WTC11 (cell line): ENCODE measurements around the gene ZKSCAN7. TPM values are rescaled to one million over a fixed set of nuclear protein-coding genes. Genes with fewer than 3 reads are reported as not detected.
"Not testable (repeated sequence)": the region's sequence is repeated elsewhere in the genome, so short reads cannot be mapped to it uniquely, and the experiment has no call there.

Source experiments
- ATAC-seq: fragments of 200-7000 bp; cut with Tn5 transposase; 2 replicates; pipeline ENCODE4 v1.10.0; 2021; ENCODE audit warnings: mild to moderate bottlenecking, moderate library complexity
- CTCF ChIA-PET: fragments of 300-600 bp; sonication (Branson Sonifier 250); formaldehyde crosslinking; loops from one replicate; lab custom pipeline; 2021; ENCODE audit warnings: antibody characterized with exemption; lab: Charles Lee
- POLR2A ChIA-PET: fragments of 350-600 bp; sonication (Branson Sonifier 250); formaldehyde crosslinking; loops from one replicate; lab custom pipeline; 2021; ENCODE audit warnings: antibody characterized with exemption; lab: Charles Lee
- DNase-seq: peaks from one replicate; pipeline ENCODE4 v3.0.0; 2021; ENCODE audit warnings: low spot score
- H3K27ac Mint-ChIP-seq: 2 replicates; pipeline ENCODE4 v1.8.0; 2021; ENCODE audit warnings: mixed read lengths
- H3K27me3 Mint-ChIP-seq: 2 replicates; pipeline ENCODE4 v1.8.0; 2021; ENCODE audit warnings: low read depth, mild to moderate bottlenecking, moderate library complexity, mixed read lengths
- H3K36me3 Mint-ChIP-seq: 2 replicates; pipeline ENCODE4 v1.8.0; 2021; ENCODE audit warnings: mixed read lengths
- H3K4me1 Mint-ChIP-seq: 2 replicates; pipeline ENCODE4 v1.8.0; 2022; ENCODE audit warnings: mixed read lengths
- H3K4me3 Mint-ChIP-seq: 2 replicates; pipeline ENCODE4 v1.8.0; 2021; ENCODE audit warnings: mild to moderate bottlenecking, moderate library complexity, mixed read lengths
- H3K9me3 Mint-ChIP-seq: 2 replicates; pipeline ENCODE4 v1.8.0; 2021; ENCODE audit warnings: mixed read lengths
- ARID4B ChIP-seq: sonication (generic); formaldehyde crosslinking; IDR thresholded peaks from 2 replicates; pipeline ENCODE4 v1.8.0; 2023; ENCODE audit warnings: missing genetic modification reagents, mild to moderate bottlenecking, borderline replicate concordance
- JAZF1 ChIP-seq: fragments of 250-450 bp; sonication (Bioruptor Pico); IDR thresholded peaks from 2 replicates; pipeline ENCODE4 v1.9.0; 2021; ENCODE audit warnings: moderate library complexity, mild to moderate bottlenecking, inconsistent platforms
- MXD4 ChIP-seq: fragments of 250-450 bp; sonication (Bioruptor Pico); IDR thresholded peaks from 2 replicates; pipeline ENCODE4 v1.8.0; 2021; ENCODE audit warnings: mild to moderate bottlenecking, moderate library complexity, borderline replicate concordance
- NFE2L1 ChIP-seq: sonication (generic); formaldehyde crosslinking; IDR thresholded peaks from 2 replicates; pipeline ENCODE4 v1.8.1; 2023; ENCODE audit warnings: missing genetic modification reagents
- SP1 ChIP-seq: sonication (generic); formaldehyde crosslinking; conservative IDR thresholded peaks from 2 replicates; pipeline ENCODE4 v1.8.1; 2022; ENCODE audit warnings: missing genetic modification reagents
- total RNA-seq: library from RNA; stranded (reverse); gene quantifications from 3 replicates; pipeline ENCODE4 v1.2.3, GENCODE V29; 2021
- TF ChIP-seq, protein P1 (sequence below): fragments of 250-450 bp; sonication (Bioruptor Pico); IDR thresholded peaks from 2 replicates; pipeline ENCODE4 v1.9.0; 2021; ENCODE audit warnings: mild to moderate bottlenecking, borderline replicate concordance

ZKSCAN7 gene
- total RNA-seq, 1 experiment from 2014 or later = 9.4 TPM

GRCh38 chr3:44576613-44577012, 21.6 kb downstream of the ZKSCAN7 start (continued):
- TF ChIP-seq, protein P1, sequence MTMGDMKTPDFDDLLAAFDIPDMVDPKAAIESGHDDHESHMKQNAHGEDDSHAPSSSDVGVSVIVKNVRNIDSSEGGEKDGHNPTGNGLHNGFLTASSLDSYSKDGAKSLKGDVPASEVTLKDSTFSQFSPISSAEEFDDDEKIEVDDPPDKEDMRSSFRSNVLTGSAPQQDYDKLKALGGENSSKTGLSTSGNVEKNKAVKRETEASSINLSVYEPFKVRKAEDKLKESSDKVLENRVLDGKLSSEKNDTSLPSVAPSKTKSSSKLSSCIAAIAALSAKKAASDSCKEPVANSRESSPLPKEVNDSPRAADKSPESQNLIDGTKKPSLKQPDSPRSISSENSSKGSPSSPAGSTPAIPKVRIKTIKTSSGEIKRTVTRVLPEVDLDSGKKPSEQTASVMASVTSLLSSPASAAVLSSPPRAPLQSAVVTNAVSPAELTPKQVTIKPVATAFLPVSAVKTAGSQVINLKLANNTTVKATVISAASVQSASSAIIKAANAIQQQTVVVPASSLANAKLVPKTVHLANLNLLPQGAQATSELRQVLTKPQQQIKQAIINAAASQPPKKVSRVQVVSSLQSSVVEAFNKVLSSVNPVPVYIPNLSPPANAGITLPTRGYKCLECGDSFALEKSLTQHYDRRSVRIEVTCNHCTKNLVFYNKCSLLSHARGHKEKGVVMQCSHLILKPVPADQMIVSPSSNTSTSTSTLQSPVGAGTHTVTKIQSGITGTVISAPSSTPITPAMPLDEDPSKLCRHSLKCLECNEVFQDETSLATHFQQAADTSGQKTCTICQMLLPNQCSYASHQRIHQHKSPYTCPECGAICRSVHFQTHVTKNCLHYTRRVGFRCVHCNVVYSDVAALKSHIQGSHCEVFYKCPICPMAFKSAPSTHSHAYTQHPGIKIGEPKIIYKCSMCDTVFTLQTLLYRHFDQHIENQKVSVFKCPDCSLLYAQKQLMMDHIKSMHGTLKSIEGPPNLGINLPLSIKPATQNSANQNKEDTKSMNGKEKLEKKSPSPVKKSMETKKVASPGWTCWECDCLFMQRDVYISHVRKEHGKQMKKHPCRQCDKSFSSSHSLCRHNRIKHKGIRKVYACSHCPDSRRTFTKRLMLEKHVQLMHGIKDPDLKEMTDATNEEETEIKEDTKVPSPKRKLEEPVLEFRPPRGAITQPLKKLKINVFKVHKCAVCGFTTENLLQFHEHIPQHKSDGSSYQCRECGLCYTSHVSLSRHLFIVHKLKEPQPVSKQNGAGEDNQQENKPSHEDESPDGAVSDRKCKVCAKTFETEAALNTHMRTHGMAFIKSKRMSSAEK (CRISPR knock-in tag) = no peak
- no peak for TF ChIP-seq ARID4B (CRISPR knock-in tag)
- TF ChIP-seq SP1 (CRISPR knock-in tag) = no peak
- TF ChIP-seq JAZF1 = no peak
- no peak for TF ChIP-seq MXD4 (CRISPR knock-in tag)
- no peak for TF ChIP-seq NFE2L1 (CRISPR knock-in tag)

DNA sequence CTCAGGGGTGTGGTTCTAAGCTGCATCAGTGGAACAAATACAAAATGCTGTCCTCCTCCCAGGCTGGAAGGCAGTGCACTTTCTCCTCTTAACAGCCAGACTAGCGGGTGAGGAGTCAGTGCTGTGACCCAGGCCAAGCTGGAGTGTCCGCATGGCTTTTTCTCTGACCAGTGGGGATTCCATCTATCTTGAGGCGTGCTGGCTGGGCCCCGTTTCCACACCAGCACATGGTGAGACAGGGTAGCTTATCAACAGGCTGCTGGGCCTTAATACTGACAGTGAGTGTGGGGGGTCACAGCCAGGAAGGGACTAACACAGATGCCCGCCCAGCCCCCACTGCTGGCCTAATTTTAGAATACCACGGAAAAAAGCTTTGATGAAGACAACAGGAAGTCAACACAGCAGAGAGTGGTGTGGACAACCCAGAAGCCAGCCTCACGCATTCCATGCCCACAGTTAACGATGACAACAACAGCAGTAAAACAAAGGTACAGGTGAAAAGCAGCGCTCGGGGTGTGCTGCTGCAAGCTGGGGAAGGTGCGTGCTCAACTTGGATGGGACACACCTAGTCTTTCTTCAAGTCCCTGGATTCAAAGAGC, 22.5 kb downstream of the ZKSCAN7 start:
- ATAC-seq, H3K27me3 Mint-ChIP-seq, H3K4me3 Mint-ChIP-seq, CTCF ChIA-PET, H3K4me1 Mint-ChIP-seq, H3K27ac Mint-ChIP-seq, POLR2A ChIA-PET, H3K9me3 Mint-ChIP-seq, DNase-seq: not testable (repeated sequence)
- H3K36me3 Mint-ChIP-seq = peaks cover 19% of the 10 kb centered on the region

DNA sequence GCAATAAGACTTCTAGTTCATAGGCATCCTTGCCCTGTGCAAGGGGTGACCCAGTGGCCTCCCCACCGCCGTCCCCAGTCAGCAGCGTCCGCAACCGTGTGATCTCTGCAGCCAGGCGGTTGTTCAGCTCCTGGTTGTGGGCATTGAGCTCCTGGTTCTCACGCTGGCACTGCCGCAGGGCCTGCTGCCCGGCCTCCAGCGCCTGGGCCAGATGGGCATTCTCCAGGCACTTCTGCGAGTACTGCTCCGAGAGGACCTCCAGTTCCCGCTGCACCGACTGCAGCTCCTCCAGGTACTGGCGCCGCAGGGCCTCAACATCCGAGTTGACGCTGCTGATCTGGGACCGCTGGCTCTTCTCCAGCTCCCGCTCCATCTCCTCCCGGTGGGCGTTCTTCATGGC, 23.3 kb downstream of the ZKSCAN7 start:
- H3K27ac Mint-ChIP-seq, ATAC-seq, DNase-seq, H3K4me3 Mint-ChIP-seq, H3K9me3 Mint-ChIP-seq, H3K4me1 Mint-ChIP-seq, POLR2A ChIA-PET, CTCF ChIA-PET: not testable (repeated sequence)
- H3K36me3 Mint-ChIP-seq = peaks cover 19% of the 10 kb centered on the region
- H3K27me3 Mint-ChIP-seq = peaks cover 11% of the 10 kb centered on the region

DNA sequence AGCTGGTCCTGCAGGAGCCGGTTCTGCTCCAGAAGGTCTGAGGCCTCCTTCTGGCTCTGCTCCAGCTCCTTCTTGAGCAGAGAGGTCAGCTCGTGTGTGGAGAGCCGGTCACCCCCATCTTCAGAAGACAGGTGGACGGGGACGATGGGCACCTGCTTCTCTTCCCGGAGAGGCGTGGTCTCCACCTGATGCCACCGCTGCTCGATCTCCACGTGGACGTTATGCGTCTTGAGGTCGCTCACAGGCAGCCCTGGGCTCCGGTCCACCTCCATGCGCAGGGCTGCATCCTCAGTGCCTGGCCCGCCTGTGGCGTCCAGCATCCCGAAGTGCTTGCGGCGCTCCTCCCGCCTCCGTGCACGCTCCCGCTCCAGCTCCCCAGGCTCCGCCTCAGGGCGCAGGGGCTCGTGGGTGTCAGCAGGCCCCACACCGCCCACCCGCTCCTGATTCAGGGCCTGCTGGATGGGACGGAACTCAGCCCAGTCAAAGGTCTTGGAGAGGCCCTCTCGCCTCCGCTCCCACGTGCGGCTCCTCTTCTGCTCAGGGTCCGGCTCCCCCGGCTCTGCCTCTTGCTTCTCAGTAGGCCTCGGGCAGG, 24.0 kb downstream of the ZKSCAN7 start:
- peaks cover 19% of the 10 kb centered on the region for H3K36me3 Mint-ChIP-seq
- DNase-seq, H3K4me3 Mint-ChIP-seq, POLR2A ChIA-PET, CTCF ChIA-PET, ATAC-seq, H3K27ac Mint-ChIP-seq, H3K4me1 Mint-ChIP-seq, H3K9me3 Mint-ChIP-seq: not testable (repeated sequence)
- H3K27me3 Mint-ChIP-seq = peaks cover 14% of the 10 kb centered on the region

GRCh38 chr3:44579749-44580148, 24.8 kb downstream of the ZKSCAN7 start:
- peaks cover 14% of the 10 kb centered on the region for H3K27me3 Mint-ChIP-seq
- POLR2A ChIA-PET = not testable (repeated sequence)

DNA sequence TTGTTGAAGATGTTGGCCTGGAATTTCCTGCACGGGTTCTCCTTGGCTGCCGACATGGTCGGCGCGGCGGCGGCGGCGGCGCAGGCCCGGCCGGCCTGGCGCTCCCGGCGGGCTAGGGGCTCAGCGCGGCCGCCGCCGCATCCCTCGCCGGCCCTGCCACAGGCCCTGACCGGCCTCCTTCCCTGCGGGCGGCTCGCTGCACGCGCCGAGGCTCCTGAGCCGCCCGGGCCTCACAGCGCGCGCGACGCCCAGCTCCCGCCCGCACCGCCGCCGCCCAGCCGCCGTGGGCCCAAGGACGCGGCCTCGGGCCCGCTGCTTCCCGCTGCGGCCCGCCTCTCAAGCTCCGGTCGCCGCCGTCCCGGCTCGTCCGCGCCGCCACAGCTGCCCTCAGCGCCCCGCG, 26.0 kb downstream of the ZKSCAN7 start:
- Mint-ChIP-seq H3K27me3 (peaks cover 14% of the 10 kb centered on the region), H3K36me3 (peaks cover 19% of the 10 kb centered on the region), H3K4me1 (peaks cover 22% of the 10 kb centered on the region)
- CTCF ChIA-PET, POLR2A ChIA-PET, H3K9me3 Mint-ChIP-seq, H3K4me3 Mint-ChIP-seq, ATAC-seq, H3K27ac Mint-ChIP-seq: not testable (repeated sequence)
- peak; percentile 11 for DNase-seq

More at GRCh38 chr3:44579749-44580148, 24.8 kb downstream of the ZKSCAN7 start:
- DNase-seq, CTCF ChIA-PET, H3K4me3 Mint-ChIP-seq, H3K9me3 Mint-ChIP-seq, ATAC-seq, H3K27ac Mint-ChIP-seq: not testable (repeated sequence)
- Mint-ChIP-seq H3K36me3 (peaks cover 19% of the 10 kb centered on the region), H3K4me1 (peaks cover 12% of the 10 kb centered on the region)
